GM21526 (cell line): Measurements from ENCODE around the gene SEPTIN10.

Experiments
- ATAC-seq: cut with Tn5 transposase; IDR thresholded peaks from one replicate; pipeline ENCODE4 v1.9.1; 2021; ENCODE audit warnings: moderate library complexity; ENCODE audit not compliant: unreplicated experiment, low FRiP score

The SEPTIN10 gene

DNA sequence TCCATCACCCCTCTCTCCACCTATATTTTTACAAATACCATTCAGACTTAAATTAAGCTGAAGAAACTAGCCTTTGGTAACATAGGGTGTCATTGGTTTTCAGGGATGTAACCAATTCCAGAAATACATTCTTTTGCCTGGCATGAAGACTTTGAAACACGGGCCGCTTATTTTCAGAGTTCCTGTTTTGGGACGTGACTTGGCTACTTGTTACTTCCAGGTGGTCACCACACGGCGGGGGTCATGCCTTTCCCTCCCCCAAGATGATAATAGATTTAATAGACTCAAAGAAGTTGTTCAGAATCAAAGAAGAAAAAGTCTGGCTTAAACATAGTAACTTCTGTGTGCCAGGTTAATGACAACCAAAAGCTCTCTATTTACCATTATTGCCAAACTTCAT is 110.6 kb downstream of the SEPTIN10 start:
- no peak for ATAC-seq

- ATAC-seq: no peak
These were observed 112.3 kb downstream of the SEPTIN10 start for GRCh38 chr2:109501461-109501860.

GRCh38 chr2:109500910-109501309 is 112.9 kb downstream of the SEPTIN10 start:
- no peak for ATAC-seq

GRCh38 chr2:109499566-109499965 is 114.2 kb downstream of the SEPTIN10 start:
- no peak for ATAC-seq

DNA sequence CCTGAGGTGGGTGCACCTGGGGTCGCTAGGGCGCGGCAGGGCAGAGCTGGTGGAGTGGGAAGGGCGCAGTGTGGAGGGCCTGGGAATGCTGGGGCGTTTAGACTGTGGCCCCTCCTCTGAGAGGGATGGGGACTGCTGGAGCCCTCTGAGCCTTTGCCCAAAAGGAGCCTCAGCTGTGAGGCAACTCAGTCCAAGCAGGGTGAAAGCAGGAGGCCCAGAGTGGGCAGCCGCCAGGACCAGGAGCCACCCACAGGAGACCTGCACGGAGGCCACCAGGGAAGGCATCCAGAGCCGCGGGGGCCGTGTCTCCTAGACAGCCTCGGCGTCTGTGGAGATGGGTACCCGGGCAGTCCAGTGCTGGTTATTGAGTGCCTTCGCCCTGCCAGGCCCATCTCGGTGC is 114.9 kb downstream of the SEPTIN10 start:
- ATAC-seq: no peak

DNA sequence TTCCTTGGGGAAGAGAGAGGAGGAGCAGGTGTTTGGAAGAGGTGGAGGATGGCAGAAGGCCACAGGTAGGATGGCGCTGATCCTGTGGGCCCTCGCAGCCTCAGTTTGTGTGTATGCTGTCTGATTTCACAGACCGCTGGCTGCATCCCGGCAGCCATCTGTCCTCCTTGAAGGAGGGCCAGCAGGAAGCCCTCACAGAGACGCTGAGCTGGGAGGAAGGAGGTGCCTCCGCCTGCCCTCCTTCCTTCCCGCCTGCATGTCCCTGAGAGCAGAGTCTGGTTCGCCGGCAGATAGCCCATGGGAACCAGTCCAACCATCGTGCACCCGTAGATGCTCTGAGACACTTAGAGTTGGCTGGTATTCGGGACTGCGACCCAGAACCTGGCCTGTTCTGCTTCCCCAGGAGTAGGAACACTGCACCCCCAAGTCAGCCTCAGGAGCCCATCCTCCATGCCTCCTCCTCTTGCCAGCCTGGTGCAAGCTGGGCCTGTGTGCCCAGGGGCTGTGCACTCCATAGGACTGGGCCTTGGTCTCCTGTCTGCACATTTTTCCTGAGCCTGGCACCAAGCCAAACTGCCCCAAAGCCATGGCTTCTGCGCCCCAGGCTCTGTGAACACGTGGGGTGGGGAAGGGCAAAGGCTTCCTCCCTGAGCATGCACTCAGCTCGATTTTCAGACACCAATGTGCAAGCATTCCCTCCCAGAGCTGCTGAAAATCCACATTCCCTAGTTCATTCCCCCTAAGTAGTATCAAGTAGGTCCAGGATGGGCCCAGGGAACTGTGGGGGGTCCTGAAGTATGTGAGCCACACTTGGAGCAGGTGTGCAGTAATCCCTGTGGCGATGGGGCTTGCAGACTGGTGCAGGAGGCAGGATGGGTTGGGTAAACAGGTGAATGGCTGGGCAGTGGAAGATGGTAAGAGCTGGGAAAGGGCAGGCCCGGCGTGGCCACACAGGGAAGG is 115.6 kb downstream of the SEPTIN10 start:
- no peak for ATAC-seq

GRCh38 chr2:109497463-109497862 is 116.3 kb downstream of the SEPTIN10 start:
- no peak for ATAC-seq

DNA sequence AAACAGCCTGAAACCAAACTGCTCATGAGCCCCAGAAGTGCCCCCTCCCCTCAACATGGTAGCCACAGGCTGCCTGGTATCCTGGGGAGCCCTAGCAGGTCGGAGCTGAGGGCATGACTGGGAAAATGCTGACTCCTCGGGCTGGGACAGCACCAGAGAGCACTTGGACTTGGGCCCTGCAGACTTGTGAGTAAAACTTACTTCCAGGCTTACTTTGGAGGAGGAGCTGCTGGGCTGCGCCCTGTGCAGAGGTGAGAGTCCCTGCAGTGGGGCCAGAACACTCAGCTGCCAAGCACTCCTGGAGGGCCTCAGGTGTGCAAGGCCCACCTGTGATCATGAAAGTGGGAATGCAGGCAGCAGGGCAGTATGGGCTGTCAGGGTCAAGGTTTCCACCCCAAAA is 119.4 kb downstream of the SEPTIN10 start:
- no peak for ATAC-seq

DNA sequence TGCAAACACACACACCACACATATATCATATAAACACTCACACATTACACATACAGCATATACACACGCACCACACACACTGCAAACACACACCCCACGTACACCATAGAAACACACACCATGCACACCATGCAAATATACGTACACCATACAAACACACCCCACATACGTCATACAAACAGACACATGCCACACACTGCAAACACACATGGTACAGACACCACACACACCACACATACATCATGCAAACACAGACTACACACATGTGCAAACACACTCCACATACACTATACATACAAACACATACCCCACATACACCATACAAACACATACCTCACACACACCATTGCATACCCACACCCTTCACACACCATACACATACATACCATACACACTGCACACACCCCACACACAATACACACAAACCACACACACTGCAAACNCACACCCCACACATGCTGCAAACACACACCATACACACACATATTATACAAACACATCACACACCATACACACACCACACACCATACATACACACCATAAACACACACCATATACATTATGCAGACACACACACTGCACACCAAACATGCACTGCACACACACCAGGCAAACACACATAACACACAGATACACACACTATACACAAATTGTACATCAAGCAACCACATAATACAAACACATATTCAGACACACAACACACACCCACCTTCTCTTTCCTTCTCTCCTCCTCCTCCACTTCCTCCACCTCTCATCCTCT is 120.4 kb downstream of the SEPTIN10 start:
- no peak for ATAC-seq
